GM13976 (cell line): ENCODE results near the gene KCNIP2.

Experiments
- DNase-seq: peaks from one replicate; pipeline ENCODE4 v3.0.0; 2012; ENCODE audit warnings: low spot score
- in situ Hi-C: fragments of 300-500 bp; cut with MboI; formaldehyde crosslinking; loops from one replicate; pipeline ENCODE4 v1.12.0; 2022; ENCODE audit warnings: low sequenced_read_pairs, mixed read lengths, inconsistent platforms; ENCODE audit not compliant: unreplicated experiment
- TF ChIP-seq, protein P1 (sequence below): IDR thresholded peaks from 2 replicates; pipeline ENCODE4 v1.5.1; 2012; ENCODE audit warnings: borderline replicate concordance, mild to moderate bottlenecking; ENCODE audit not compliant: insufficient read depth; ENCODE audit errors: extremely low read depth, missing control alignments, control extremely low read depth

KCNIP2 gene

GRCh38 chr10:101843032-101844021 is at the start of gene KCNIP2:
TSS of gene KCNIP2 (minus strand) at chr10:101843800. CDS start at chr10:101843568, 232 bp downstream.
- in situ Hi-C loops, result no loop called here
- TF ChIP-seq, protein P1, sequence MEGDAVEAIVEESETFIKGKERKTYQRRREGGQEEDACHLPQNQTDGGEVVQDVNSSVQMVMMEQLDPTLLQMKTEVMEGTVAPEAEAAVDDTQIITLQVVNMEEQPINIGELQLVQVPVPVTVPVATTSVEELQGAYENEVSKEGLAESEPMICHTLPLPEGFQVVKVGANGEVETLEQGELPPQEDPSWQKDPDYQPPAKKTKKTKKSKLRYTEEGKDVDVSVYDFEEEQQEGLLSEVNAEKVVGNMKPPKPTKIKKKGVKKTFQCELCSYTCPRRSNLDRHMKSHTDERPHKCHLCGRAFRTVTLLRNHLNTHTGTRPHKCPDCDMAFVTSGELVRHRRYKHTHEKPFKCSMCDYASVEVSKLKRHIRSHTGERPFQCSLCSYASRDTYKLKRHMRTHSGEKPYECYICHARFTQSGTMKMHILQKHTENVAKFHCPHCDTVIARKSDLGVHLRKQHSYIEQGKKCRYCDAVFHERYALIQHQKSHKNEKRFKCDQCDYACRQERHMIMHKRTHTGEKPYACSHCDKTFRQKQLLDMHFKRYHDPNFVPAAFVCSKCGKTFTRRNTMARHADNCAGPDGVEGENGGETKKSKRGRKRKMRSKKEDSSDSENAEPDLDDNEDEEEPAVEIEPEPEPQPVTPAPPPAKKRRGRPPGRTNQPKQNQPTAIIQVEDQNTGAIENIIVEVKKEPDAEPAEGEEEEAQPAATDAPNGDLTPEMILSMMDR, result peak; percentile 58
- DNase-seq, result peak; percentile 89

DNA sequence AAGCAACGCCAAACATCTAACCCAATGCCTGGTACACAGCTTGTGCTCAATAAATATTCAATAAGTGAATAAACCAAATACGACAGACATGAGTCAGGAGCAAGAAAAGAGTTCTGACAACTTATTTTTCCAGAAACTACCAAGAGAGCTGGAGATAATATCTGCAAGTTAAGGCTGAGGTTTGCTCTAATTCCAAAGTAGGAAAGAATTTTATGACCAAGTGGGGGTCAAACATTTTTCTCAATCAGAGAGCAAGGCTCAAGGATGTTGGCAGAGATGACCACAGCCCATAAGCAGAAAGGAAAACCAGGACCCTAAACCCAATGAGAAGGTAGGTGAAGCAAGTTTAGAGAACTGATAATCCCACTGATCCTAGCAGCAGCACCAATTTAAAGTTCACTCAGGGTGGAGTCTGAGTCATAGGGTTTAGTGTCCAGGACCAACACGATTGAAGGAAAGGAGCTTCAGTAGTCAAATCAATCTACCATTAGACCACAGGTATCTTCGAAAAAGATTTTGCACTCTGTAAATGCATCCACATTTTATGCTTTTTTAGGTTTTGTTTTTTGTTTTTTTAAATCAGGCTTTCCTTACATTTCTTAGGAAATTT is 49.3 kb upstream of the KCNIP2 start:
- TF ChIP-seq, protein P1, result no peak
- in situ Hi-C loops, result loop anchor here (5.0 kb wide), 1 partner anchor 109 kb away; no protein-coding TSS in a partner anchor
- DNase-seq, result no peak

DNA sequence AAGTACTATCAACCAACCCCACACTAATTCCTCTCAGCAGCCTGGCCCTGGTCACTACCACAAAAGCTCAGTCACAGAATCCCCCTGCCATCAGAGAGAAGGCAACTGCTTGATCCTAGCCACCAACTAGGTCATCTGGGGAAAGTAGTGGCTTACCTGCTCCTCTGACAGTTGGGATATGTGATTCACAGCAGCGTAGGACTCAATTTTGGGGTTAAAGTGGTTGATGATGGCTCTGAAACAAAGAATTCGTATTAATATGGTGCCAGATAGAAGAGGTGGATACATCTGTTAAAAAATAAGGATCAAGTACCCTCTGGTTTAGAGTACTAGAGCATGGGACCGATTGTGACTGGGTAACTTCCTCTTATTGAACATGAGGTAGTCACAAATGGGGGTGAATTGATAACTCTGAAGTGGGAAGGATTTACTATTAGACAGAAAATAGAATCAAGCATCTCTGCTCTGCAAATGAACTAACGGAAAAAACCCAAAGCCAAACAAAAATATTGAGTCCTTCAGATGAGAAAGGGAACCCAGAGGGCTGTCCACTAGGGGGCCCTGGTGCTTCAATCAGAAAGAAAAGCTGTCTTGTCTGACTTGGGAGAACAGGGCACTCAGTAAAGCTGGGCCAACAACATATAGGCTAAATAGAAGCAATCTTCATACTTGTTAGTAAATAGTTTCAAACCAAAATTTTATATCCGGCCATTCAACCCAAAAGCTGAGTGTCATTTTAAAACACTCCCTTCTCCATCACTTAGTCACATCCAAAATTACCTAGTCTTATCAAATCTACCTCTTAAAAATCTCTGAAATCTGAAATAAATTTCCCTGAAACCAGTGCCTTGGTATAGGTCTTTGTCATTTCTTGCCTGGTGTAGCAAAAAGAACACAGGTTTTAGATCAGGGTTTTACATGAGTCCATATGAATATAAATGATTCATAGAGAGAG is 45.9 kb upstream of the KCNIP2 start:
- peak; percentile 68 for DNase-seq
- TF ChIP-seq, protein P1, result peak; percentile 81
- in situ Hi-C loops, result loop anchor here (5.0 kb wide), 1 partner anchor 113 kb away; no protein-coding TSS in a partner anchor

DNA sequence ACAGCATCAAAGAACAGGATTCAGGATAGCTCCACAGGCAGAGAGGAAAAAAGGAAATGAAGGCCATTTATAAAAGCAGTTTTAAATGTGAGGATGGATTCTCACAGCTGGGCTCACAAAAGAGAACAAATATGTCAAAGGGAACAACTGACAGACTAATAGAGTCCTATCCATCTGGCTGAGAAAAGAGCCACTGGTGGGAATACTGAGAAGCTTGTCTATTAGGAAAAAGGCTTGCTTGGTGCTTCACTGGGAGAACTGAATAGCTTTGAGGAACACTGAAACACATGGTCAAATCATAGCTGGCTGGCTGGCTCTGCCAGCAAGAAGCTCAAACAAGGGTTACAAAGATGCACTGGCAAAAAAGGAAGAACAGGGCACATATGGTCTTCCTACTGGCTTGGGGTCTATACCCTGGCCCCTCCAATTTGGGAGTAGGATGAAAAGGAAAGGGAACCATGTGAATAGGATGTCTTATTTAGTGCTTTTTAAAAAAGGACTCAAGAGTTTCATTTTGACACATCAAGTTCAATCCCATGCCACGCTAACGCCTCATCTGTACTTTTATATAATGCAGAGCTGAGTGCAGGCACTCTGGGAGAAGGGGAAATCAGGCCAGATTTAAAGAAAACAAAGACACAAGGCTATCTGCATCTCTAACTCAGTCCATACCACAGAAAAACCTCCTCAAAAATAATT is 44.8 kb upstream of the KCNIP2 start:
- TF ChIP-seq, protein P1, result no peak
- no peak for DNase-seq
- in situ Hi-C loops, result no loop called here

DNA sequence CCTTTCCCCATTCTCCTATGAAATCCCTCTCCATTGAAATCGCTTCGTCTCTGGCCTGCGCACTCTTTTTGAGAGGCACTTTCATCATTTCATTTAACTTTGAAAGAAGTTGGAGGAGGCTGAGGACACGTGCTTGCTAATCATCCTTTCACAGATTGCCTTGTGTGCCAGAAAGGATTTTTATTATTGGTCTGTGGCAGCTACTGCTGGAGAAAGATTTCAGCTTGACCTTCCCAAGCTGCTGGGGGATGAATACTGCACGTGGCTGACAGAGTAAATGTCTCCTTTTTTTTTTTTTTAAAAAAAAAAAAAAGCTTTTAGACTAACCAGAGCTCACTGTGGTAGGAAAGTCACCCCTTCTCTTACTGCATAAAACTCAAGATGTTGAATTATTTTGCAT is 44.2 kb upstream of the KCNIP2 start:
- TF ChIP-seq, protein P1, result no peak
- in situ Hi-C loops, result no loop called here
- no peak for DNase-seq
